K562 treated with DMSO at 1 percent for 24 hours (cell line): ENCODE results near the gene OR2V1. TPM values are rescaled to one million over a fixed set of nuclear protein-coding genes. Genes with fewer than 3 reads are reported as not detected.

Experiments used
- total RNA-seq: library from RNA; unstranded; fragments of 300-600 nt; gene quantifications from 2 replicates; pipeline ENCODE4 v1.2.3, GENCODE V29; 2022; ENCODE audit warnings: low read depth; ENCODE audit not compliant: insufficient read depth

The OR2V1 gene, protein sequence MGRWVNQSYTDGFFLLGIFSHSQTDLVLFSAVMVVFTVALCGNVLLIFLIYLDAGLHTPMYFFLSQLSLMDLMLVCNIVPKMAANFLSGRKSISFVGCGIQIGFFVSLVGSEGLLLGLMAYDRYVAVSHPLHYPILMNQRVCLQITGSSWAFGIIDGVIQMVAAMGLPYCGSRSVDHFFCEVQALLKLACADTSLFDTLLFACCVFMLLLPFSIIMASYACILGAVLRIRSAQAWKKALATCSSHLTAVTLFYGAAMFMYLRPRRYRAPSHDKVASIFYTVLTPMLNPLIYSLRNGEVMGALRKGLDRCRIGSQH
- not detected in 2 replicates for total RNA-seq

DNA sequence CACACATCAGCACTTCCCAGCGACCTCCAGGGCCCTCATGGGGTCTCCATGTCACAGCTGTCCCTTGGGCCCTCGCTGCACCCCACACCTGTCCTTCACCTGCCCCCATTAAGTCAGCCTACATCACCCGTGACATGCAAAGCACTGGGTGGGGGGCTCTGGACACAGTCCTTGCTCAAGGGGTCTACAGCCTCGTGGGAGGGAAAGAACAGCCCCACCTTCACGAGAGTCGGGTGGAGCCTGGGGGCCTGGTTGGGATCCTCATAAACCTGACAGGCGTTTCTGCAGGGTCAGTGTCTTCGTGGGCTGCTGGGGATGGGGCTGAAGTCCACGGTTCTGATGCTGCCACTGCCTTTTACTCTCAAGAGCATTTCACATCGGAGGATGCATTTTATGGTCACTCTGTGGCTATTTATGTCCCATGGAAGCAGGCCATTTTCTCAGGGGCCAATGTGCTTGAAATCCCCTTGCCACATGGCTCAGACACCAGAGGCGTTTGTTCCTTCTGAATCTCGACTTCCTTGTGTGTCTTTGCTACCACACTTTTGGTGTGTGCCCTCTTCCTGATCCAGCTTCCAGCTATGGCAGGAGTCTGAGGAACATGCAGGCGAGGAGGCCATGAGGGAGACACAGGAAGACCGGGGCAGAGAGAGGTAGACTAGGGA is at the start of gene OR2V1:
Gene OR2V1, minus strand, starts transcription at position 338 of the 665 bp plus-strand sequence. CDS start 5,865 bp downstream, outside the sequence.

DNA sequence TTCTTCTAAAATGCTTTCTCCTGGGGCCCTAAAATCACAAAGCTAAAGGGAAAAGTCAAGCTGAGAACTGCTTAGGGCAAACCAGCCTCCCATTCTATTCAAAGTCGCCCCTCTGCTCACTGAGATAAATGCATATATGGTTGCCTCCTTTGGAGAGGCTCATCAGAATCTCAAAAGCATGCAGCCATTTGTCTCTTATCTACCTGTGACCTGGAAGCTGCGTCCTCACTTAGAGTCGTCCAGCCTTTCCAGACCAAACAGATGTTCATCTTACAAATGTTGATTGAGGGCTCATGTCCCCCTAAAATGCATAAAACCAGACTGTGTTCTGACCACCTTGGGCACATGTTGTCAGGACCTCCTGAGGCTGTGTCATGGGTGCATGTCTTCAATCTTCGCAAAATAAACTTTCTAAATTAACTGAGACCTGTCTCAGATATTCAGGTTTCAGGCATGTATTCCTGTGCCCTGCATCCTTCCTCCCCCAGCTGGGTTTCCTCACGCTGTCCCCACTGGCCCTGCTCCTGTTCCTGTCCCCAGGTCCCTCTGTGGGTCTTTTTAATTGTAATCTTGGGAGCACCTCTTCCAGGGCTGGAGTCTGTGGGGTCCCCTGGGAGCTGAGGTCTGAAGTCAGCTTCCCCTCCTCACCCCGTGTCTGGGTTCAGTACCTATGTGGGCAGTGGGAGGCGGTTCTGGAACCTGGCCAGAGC is 16.1 kb upstream of the OR2V1 start, which contains the start of gene OR2V2:
Gene OR2V2, plus strand, starts transcription at position 660 of the 710 bp plus-strand sequence. CDS start 7,357 bp downstream, outside the sequence.

Other genes with a start within 250 kb of the OR2V1 start
- gene BTNL8, start 232.0 kb downstream of the OR2V1 start, total RNA-seq = 0.29 TPM in 1 of 2 replicates, not detected in the other
- 0.31 and 0.34 TPM in 2 replicates for gene BTNL3, start 142.3 kb downstream of the OR2V1 start, total RNA-seq
- gene BTNL9, start 90.9 kb downstream of the OR2V1 start, total RNA-seq = 29.3 and 31.3 TPM in 2 replicates
- not detected in 2 replicates for gene OR2V2, start 16.4 kb upstream of the OR2V1 start, total RNA-seq
- 8.8 and 9.6 TPM in 2 replicates for gene TRIM7, start 74.0 kb upstream of the OR2V1 start, total RNA-seq
- 26.8 and 33.9 TPM in 2 replicates for gene TRIM41, start 92.1 kb upstream of the OR2V1 start, total RNA-seq
- 6,655 and 7,390 TPM in 2 replicates for gene RACK1, start 112.7 kb upstream of the OR2V1 start, total RNA-seq
- gene TRIM52, start 130.0 kb upstream of the OR2V1 start, total RNA-seq = 8.1 and 11.5 TPM in 2 replicates
- gene OR4F3, start 236.1 kb upstream of the OR2V1 start, total RNA-seq = not detected in 2 replicates